DMS 273 (cell line): ENCODE measurements around the gene SMOC2.

ENCODE experiments used
- DNase-seq: peaks from one replicate; lab custom pipeline; 2025; ENCODE audit not compliant: unreplicated experiment; lab: John Stamatoyannopoulos, UW

Gene SMOC2

GRCh38 chr6:168415098-168415992 lies 25.6 kb upstream of the SMOC2 start:
- DNase-seq = no peak

DNA sequence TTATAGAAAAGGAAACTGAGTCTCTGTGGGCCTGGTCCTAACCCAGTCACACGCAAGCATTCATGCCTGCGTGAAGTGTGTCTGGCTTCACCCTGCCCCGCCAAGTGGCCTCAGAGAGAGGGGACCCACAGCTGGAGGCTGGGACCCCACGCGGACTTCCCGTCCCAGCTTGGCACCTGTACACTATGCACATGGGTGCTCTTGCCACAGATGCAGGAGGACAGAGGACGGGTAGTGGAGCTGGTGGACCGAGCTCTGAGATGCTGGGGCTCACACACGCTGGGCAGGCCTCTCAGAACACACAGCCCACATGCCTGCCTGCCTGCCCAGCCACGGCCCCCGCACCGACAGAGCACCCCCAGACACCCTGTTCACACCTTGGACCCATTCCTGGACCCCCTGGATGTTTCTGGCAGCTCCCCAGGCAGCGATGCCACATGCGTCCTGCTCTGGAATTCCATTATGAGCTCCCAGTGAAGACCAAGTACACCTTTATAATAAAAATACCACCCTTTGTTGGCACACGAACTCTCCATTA lies 24.9 kb upstream of the SMOC2 start:
- no peak for DNase-seq

DNA sequence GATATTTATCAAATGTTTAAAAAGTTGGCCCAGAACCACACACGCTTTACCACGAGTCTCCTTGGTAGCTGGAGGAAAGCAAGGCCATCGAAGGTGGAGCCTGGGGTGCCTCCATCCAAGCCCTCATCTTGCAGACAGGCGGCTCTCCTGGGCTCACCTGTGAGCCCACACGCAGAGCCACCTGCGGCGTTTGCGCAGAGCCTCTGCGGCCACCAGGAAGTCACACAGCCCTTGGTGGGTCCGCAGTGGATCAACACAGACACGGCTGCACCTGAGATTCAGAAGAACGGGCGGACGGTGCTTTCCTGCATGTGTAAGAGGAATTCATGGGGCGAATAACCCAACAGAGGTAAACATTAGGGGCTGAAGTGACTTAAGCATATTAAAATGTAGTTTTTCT lies 24.5 kb upstream of the SMOC2 start:
- no peak for DNase-seq

- DNase-seq = peak; percentile 29
These were observed 23.8 kb upstream of the SMOC2 start for GRCh38 chr6:168417191-168417590.

- no peak for DNase-seq
These were observed 23.1 kb upstream of the SMOC2 start for GRCh38 chr6:168417679-168418557.

DNA sequence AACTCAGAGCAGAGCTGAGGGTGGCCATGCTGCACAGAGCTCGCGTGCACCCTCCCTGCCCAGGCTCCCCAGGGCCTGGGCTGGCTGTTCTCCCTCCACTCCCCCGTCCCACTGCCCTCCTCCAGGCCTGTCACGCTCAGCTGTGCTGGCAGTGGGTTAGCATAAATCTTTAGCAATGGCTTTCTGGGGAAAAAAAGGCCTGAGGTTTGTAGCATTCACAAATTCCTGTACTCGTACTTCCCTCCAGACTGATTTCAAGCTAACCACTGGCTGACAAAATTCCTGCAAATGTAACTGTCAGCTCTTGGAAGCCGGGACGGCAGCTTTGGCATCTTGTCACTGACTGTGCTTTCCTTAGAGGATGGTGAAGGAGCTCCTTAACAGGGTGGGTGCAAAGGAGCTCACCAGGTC lies 22.3 kb upstream of the SMOC2 start:
- no peak for DNase-seq

DNA sequence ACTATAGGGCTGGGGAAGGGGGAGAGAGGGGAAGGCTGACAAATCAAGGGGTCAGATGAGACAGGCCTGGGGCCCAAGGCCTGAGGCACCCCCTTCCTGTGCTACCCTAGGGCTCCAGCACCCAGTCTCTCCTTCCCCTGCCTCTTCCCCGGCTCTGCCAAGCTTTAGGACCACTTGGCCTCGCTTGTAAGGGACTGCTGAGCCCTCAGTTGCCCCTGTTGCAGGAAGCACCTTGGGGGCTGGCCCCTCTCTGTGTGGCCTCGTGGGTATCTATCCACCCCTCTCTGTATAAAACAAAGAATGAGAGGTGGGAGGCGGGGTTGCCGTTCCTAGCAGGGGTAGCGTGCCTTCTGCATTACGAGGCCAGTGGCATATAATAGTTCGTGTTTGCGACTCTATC lies 21.4 kb upstream of the SMOC2 start:
- DNase-seq = no peak

GRCh38 chr6:168420084-168420483 lies 20.9 kb upstream of the SMOC2 start:
- DNase-seq = no peak

GRCh38 chr6:168420706-168421105 lies 20.3 kb upstream of the SMOC2 start:
- DNase-seq = no peak

- no peak for DNase-seq
These were observed 13.8 kb upstream of the SMOC2 start for GRCh38 chr6:168427184-168427583.

- DNase-seq = peak; percentile 13
These were observed 12.7 kb upstream of the SMOC2 start for GRCh38 chr6:168428052-168428826.

DNA sequence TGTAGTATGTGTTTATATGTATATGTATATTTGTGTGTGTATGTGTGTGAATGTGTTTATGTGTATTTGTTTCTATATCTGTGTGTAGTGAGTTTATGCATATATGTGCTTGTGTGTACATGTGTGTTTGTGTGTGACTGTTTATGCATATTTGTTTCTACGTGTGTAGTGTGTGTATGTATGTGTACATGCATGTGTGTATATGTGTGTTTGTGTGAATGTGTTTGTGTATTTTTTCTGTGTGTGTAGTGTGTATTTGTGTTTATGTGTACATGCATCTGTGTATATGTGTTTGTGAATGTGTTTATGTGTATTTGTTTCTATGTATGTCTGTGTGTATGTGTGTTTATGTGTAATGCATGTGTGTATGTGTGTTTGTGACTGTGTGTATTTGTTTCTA lies 12.1 kb upstream of the SMOC2 start:
- no peak for DNase-seq

GRCh38 chr6:168432196-168432595 lies 8.8 kb upstream of the SMOC2 start:
- DNase-seq = no peak

DNA sequence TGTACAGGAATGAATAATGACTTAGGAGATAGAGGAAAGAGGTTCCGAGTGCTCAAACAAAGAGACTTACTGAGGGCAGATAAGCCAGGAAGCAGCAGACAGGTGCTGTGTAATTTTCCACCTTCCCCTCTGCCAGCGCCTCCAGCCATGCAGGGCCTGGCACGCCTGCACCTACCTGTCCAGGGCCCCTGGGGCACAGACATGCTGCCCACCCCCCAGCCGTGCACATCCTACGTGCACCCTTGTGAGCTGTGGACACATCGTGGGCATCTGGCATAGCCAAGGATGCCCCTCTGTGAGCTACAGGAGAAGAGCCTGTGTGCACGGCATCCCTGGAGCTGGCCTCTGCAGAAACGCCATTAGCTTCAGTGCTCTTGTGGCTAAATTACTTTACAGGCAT lies 7.1 kb upstream of the SMOC2 start:
- no peak for DNase-seq

DNA sequence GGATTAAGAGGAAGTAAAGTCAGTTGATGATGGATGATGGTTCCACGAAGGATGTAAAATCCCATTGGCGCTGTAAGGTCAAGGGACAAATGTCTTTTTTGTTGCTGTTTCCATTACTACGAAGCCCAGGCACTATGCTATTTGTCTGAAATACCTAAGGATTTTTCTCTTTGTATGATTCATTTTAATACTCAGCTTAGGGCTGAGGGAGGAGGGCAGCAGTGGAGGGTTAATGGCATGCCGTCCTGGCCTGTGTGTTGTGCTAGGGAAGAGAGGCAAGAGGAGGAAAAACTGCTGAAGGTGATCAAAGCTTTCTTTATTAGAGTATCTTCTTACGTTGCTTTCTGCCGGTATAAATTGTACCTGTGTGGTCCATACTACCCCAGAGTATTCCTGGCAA lies 6.5 kb upstream of the SMOC2 start:
- no peak for DNase-seq

DNA sequence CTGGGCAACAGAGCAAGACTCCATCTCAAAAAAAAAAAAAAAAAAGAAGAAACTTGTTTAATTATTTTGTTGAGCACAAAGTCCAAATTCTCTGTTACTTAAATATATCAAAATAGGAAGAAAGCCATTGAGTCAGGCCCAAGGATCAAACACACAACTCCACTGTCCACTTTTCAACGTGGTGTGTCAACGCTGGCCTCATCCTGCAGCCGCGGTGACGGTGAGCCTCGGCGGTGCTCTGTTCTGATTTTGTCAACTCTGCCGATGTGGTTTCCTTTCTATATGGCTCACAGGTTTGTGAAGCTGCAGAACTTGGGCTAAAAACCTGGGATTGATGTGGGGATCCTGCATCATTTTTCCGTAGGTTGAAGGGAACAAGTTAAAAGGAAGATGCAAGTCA lies 3.2 kb upstream of the SMOC2 start:
- no peak for DNase-seq

DNA sequence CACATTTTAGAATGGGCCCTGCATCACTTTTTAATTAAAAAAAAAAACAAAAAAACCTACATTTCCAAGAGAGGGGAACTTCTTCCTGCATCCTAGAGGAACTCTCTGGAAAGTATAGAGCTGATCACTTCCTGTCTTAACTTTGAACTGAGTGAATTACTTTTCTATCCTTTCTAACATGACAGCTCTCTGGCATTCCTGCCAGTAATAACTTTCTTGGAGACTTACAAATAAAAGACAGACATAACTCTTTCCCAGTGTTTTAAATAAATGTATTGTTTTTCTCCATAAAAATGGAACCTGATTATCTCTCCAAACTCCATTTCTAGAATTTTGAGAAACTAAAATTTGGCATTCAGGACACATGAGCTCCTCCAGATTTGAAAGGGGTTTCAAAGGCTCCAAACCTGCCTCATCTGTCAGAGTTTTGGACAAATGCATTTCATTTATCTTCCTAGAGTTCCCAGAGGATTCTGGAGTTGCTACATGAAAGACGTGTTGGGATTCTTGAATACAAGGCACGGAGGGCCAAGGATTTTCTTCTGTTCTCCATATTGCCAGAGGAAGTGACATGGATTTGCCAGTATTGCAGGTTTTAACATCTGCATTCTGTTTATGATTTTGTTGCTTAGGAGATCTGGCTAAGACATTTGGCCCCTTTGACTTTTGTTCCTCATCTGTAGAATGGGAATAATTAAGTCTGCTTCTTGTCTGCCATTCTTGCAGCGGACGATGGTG lies 2.0 kb upstream of the SMOC2 start:
- DNase-seq = no peak

DNA sequence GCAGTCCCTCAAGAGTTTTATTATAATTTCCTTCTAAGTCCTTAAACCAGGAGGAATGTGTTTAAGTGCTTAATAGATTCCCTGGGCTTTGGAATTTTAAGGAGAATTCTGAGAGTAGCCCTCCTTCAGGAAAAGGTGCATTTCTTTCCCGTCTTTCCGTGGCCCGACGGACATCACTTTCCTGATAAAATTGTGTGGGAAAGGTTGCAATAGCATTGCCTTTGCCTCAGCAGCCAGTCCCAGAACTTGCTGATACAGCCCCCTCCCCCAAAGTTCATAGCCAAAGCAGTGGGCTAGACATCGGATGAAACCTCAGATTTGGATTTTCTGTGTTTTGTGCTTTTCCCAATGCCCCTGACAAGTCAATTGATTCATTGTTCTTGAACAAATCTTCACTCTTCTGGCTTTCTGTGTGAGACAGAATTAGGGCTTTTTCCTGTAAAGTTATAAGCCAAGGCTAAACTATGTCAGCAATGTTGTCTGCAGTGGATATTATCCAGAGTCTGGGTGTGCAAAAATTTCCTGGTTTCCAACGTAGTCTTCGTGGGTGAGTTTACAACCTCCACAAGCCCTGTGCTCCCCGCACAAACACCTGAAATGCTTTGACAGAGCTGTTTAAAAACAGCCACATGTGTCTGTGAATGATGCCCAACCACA lies 1.1 kb upstream of the SMOC2 start:
- no peak for DNase-seq

DNA sequence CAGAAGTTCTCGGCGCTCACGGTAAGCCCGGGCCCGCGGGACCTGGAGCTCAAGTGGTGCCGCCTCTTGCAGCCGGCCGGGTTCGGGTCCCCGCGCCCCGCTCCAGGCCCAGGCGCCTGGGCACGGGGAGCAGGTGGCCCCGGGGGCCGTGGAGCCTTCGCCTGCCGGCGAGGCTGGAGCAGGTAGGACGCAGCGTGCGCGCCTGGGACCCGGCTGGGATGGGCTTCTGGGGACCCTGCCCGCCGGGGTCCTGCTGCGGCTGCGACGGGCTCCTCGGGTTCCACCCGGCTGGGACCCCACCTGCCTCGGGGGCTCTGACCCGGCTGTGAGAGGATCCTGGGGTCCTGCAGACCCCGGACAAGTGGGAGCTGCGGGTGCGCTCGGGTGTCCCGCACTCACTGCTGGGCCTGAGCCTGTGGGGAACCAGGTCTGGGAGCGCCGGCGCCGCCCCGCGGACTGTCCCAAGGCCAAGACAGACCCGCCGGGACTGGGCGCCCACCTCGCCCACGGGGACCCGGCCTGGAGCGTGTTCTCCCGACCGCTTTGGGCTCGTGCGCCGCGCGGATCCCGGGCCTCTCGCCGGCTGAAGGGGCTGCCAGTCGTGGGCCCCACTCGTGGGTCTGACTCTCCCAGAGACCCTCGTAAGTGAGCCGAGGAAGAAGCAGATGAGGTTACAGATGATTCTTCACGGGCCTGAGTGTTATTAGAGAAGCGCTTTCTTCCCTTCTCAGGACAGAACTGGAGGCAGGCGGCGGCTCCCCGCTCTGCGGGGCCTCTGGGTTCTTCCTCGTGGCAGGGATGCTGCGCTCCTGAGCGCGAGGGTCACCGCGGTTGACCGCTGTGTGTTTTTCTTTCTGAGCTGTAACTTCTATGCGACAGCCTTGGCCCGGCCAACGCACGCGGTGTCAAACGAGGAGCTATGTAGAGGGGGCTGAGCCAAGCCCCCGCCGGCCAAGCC lies 729 bp downstream of the SMOC2 start:
- DNase-seq = no peak
